Skeletal muscle satellite cell (primary cell): ENCODE measurements around the gene RAB40B.
A peak's percentile ranks its signal among the peaks of the same experiment; 100 is the strongest.

Source experiments
- H3K27me3 ChIP-seq: 2 replicates; pipeline ENCODE4 v1.7.0; 2013; ENCODE audit warnings: low read length; ENCODE audit not compliant: control insufficient read depth, insufficient read depth
- H3K36me3 ChIP-seq: 2 replicates; pipeline ENCODE4 v1.7.0; 2013; ENCODE audit warnings: mild to moderate bottlenecking, control low read depth, low read length; ENCODE audit not compliant: insufficient read depth
- H3K4me1 ChIP-seq: 2 replicates; pipeline ENCODE4 v1.7.0; 2013; ENCODE audit warnings: low read length; ENCODE audit not compliant: control insufficient read depth, insufficient read depth
- H3K4me2 ChIP-seq: 2 replicates; pipeline ENCODE4 v1.7.0; 2013; ENCODE audit warnings: mild to moderate bottlenecking, low read length
- H3K4me3 ChIP-seq: 2 replicates; pipeline ENCODE4 v1.7.0; 2013; ENCODE audit warnings: low read length
- H3K9ac ChIP-seq: 2 replicates; pipeline ENCODE4 v1.7.0; 2013; ENCODE audit warnings: mild to moderate bottlenecking, low read depth, low read length, moderate library complexity
- H3K9me3 ChIP-seq: replicated peaks from 2 replicates; pipeline ENCODE4 v1.7.0; 2013; ENCODE audit warnings: mild to moderate bottlenecking, control low read depth, low read length

Gene RAB40B

DNA sequence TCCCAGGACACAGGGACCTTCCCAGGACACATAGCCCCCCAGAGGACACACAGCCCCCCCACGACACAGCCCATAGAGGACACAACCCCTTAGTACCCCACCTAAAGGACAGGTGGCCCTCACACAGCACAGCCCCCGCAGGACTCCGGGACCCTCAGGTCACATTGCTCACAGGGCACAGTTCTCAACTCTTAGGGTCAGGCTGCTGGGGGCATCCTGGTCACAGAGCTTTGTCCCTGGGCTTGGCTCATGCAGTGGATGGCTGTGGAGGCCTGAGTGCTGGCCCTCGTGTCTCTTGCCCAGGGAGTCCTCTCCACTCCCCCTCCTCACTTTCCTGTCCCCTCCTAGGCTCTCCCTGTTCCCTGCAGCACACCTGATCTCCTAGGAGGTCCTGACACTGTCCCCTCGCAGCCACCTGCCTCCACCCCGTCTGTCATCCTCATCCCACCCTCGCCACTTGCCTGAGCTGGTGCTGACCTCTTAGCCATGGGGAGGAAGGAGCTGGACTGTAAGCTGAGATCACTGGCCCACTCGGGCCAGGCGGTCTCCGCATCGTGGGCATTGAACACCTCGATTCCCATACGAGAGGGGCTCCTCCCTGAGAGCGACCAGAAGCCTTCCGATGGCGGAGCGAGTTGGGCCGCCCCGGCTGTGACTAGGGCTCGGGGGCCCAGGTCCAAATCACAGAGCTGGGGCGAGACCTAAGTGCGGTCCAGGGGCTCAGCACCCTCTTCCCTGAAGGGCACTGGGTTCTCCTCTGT is 48.8 kb downstream of the RAB40B start:
- Histone ChIP-seq H3K4me3 (no peak overlapping the region), H3K4me2 (no peak overlapping the region), H3K36me3 (peaks cover 3% of the 10 kb centered on the region), H3K9me3 (no peaks in the 10 kb centered on the region), H3K9ac (no peak overlapping the region), H3K4me1 (peaks cover 12% of the 10 kb centered on the region), H3K27me3 (no peaks in the 10 kb centered on the region)

GRCh38 chr17:82648742-82649331 is 49.7 kb downstream of the RAB40B start:
- Histone ChIP-seq H3K4me2 (peak overlapping the region; percentile 81), H3K4me1 (peaks cover 12% of the 10 kb centered on the region), H3K9ac (peak overlapping the region; percentile 36), H3K36me3 (peaks cover 10% of the 10 kb centered on the region), H3K27me3 (no peaks in the 10 kb centered on the region), H3K9me3 (no peaks in the 10 kb centered on the region), H3K4me3 (peak overlapping the region; percentile 65)

- H3K4me1 ChIP-seq: peaks cover 12% of the 10 kb centered on the region
- peak within 1 kb of the TSS; percentile 93 for H3K4me3 ChIP-seq
- no peaks in the 10 kb centered on the region for H3K27me3 ChIP-seq
- H3K4me2 ChIP-seq: peak within 1 kb of the TSS; percentile 98
- H3K9me3 ChIP-seq: no peaks in the 10 kb centered on the region
- H3K36me3 ChIP-seq: peaks cover 16% of the 10 kb centered on the region
- peak within 1 kb of the TSS; percentile 98 for H3K9ac ChIP-seq
Observed at GRCh38 chr17:82648165-82648668, 50.3 kb downstream of the RAB40B start, which contains the start of gene WDR45B. TSS of gene WDR45B (minus strand) at chr17:82648444. CDS start at chr17:82648340, 104 bp downstream.

DNA sequence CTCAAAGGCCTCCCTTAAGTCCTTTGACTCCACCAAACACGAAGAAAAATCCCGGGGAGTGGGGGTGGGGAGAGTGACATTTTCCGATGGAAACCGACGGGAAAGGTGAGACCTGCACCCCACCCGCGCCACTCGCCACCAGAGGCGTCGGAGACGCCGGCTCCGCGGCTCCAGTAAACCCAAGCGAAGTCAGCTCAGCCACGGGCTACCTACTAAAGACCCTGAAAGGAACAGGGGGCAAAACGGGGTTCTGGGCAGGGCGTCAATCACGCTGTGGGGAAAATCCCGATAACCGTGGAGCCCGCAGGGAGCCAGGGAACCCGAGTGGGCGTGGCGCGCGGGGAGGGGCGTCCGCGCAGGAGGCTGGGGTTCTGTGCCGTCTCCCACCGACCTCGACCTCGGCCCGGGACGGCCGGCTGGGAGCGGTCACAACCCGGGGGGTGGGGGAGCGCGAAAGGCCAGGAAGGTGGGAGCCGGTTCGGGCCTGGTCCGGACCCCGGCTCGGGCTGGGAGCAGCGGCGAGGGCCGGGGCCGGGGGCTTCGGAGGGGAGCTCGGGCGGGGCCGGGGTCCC is 50.8 kb downstream of the RAB40B start:
- Histone ChIP-seq H3K4me1 (peaks cover 12% of the 10 kb centered on the region), H3K36me3 (peaks cover 19% of the 10 kb centered on the region), H3K4me3 (peak overlapping the region; percentile 93), H3K27me3 (no peaks in the 10 kb centered on the region), H3K9me3 (no peaks in the 10 kb centered on the region), H3K4me2 (peak overlapping the region; percentile 98), H3K9ac (peak overlapping the region; percentile 98)

DNA sequence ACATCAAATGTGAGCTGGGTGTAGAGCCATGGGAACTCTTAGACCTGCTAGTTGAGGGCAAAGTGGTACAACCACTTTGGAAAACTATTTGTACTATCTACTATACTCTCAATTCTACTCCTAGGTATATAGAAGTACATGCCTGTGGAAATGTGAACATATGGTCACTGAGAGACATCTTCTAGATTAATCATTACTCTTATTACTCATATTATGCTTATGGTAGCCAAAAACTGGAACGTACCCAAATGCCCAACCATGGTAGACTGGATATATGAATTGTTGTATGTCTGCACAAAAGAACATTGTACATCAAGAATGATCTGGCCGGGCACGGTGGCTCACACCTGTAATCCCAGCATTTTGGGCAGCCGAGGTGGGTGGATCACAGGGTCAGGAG is 53.0 kb downstream of the RAB40B start:
- Histone ChIP-seq H3K9ac (no peak overlapping the region), H3K4me3 (no peak overlapping the region), H3K36me3 (peaks cover 35% of the 10 kb centered on the region), H3K27me3 (no peaks in the 10 kb centered on the region), H3K4me1 (peaks cover 12% of the 10 kb centered on the region), H3K9me3 (no peaks in the 10 kb centered on the region), H3K4me2 (peak overlapping the region; percentile 7)

GRCh38 chr17:82644148-82644547 is 54.4 kb downstream of the RAB40B start:
- H3K27me3 ChIP-seq: no peaks in the 10 kb centered on the region
- H3K9ac ChIP-seq: no peak overlapping the region
- H3K4me3 ChIP-seq: no peak overlapping the region
- H3K4me2 ChIP-seq: no peak overlapping the region
- H3K9me3 ChIP-seq: no peaks in the 10 kb centered on the region
- H3K36me3 ChIP-seq: peaks cover 48% of the 10 kb centered on the region
- H3K4me1 ChIP-seq: peaks cover 12% of the 10 kb centered on the region

DNA sequence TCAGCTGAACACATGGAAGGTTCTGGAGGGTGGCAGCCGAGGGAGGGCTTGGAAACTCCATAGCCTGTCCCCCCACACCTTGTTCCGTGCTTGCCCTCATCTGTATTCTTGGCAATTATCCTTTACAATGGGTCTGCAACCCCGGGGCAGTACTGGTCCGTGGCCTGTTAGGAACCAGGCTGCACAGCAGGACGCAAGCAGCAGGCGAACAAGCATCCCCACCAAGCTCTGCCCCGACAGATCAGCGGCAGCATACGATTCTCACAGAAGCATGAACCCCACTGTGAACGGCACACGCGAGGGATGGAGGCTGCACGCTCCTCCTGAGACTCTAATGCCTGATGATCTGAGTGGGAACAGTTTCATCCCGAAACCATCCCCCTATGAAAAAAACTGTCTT is 56.5 kb downstream of the RAB40B start:
- no peak overlapping the region for H3K4me2 ChIP-seq
- no peak overlapping the region for H3K9ac ChIP-seq
- peaks cover 55% of the 10 kb centered on the region for H3K36me3 ChIP-seq
- H3K9me3 ChIP-seq: no peaks in the 10 kb centered on the region
- no peaks in the 10 kb centered on the region for H3K27me3 ChIP-seq
- peaks cover 12% of the 10 kb centered on the region for H3K4me1 ChIP-seq
- no peak overlapping the region for H3K4me3 ChIP-seq

- H3K9ac ChIP-seq: no peak overlapping the region
- H3K27me3 ChIP-seq: no peaks in the 10 kb centered on the region
- H3K9me3 ChIP-seq: no peaks in the 10 kb centered on the region
- peaks cover 55% of the 10 kb centered on the region for H3K36me3 ChIP-seq
- no peak overlapping the region for H3K4me3 ChIP-seq
- H3K4me2 ChIP-seq: no peak overlapping the region
- peaks cover 4% of the 10 kb centered on the region for H3K4me1 ChIP-seq
Observed at GRCh38 chr17:82640036-82640435, 58.5 kb downstream of the RAB40B start.

GRCh38 chr17:82639628-82640027 is 58.9 kb downstream of the RAB40B start:
- Histone ChIP-seq H3K9me3 (no peaks in the 10 kb centered on the region), H3K36me3 (peaks cover 55% of the 10 kb centered on the region), H3K4me2 (no peak overlapping the region), H3K4me1 (peaks cover 4% of the 10 kb centered on the region), H3K27me3 (no peaks in the 10 kb centered on the region), H3K9ac (no peak overlapping the region), H3K4me3 (no peak overlapping the region)

DNA sequence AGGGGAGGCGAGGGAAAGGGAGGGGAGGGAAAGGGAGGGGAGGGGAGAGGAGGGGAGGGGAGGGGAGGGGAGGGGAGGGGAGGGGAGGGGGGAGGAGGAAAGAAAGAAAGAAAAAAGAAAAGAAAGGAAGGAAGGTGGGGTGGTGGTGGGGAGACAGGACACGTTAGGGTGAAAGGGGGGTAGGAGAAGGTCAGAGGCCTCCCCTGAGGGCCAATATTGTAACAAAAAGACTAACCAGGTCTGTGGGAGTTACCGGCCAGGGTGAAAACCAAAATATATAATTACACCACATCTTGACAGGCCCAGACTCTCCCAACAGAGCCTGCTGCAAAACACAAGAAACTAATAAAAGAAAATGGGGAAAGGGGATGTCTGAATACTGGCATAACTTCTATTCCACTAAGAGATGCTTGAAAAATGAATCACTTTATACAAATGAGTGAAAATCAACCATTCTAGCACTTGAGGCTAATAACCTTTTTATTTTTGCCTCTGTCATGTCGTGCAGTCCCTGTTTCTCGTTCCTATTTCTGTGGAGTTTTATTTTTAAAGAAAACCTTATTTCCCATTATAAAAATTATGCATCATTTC is 60.2 kb downstream of the RAB40B start:
- no peak overlapping the region for H3K9ac ChIP-seq
- H3K4me2 ChIP-seq: no peak overlapping the region
- no peaks in the 10 kb centered on the region for H3K27me3 ChIP-seq
- no peaks in the 10 kb centered on the region for H3K9me3 ChIP-seq
- H3K4me1 ChIP-seq: peaks cover 4% of the 10 kb centered on the region
- no peak overlapping the region for H3K4me3 ChIP-seq
- peaks cover 52% of the 10 kb centered on the region for H3K36me3 ChIP-seq
